Activated T-helper 17 cell treated with anti-CD3 and anti-CD28 coated beads, Interleukin-2, amount 50 U/mL, for 72 hours (primary cell): ENCODE results near the gene OSBPL5. TPM values are rescaled to one million over a fixed set of nuclear protein-coding genes. Genes with fewer than 3 reads are reported as not detected.

Experiments
- ATAC-seq: fragments of 150-1000 bp; cut with Tn5 transposase; replicated peaks from 2 replicates; pipeline ENCODE4 v1.10.0; 2021; ENCODE audit warnings: mild to moderate bottlenecking, moderate library complexity
- H3K27ac Mint-ChIP-seq: one replicate; pipeline ENCODE4 v1.8.0; 2022; ENCODE audit warnings: mixed read lengths
- H3K27me3 Mint-ChIP-seq: one replicate; pipeline ENCODE4 v1.8.0; 2022; ENCODE audit warnings: mixed read lengths
- H3K36me3 Mint-ChIP-seq: one replicate; pipeline ENCODE4 v1.8.0; 2022; ENCODE audit warnings: low read depth, mild to moderate bottlenecking, mixed read lengths
- H3K4me1 Mint-ChIP-seq: one replicate; pipeline ENCODE4 v1.8.0; 2022; ENCODE audit warnings: mixed read lengths
- H3K4me3 Mint-ChIP-seq: one replicate; pipeline ENCODE4 v1.8.0; 2022; ENCODE audit warnings: mild to moderate bottlenecking, mixed read lengths
- H3K9me3 Mint-ChIP-seq: one replicate; pipeline ENCODE4 v1.8.0; 2022; ENCODE audit warnings: mixed read lengths
- total RNA-seq, 2 donors: library from RNA; stranded (reverse); gene quantifications; one replicate each; pipeline ENCODE4 v1.2.3, GENCODE V29; 2022

The OSBPL5 gene
- total RNA-seq, 2 donors from 2014 or later, result 3.3 to 5.3 TPM

DNA sequence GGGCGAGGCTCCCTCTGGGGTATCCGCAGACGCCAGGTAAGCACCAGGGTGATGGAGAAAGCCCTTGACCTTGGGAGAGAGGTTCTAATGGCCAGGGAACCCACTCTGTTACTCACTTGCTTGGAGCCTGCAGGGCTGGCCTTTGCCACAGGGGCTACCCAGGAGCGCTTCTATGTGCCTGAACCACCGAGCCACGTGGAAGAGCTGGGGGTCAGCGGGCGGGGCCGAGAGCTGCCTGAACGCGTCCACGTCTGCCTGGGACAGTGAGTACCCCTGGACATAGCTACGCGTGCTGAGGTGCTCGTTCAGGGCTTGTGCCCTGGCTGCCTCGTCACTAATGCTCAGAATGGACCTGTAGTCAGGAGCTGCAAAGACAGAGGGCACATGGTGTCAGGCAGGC lies 117.5 kb downstream of the OSBPL5 start:
- no peaks in the 10 kb centered on the region for H3K9me3 Mint-ChIP-seq
- no peaks in the 10 kb centered on the region for H3K27me3 Mint-ChIP-seq
- H3K4me1 Mint-ChIP-seq, result peaks cover 25% of the 10 kb centered on the region
- H3K4me3 Mint-ChIP-seq, result no peak overlapping the region
- H3K27ac Mint-ChIP-seq, result peak overlapping the region; percentile 43
- H3K36me3 Mint-ChIP-seq, result peaks cover 71% of the 10 kb centered on the region
- no peak for ATAC-seq

DNA sequence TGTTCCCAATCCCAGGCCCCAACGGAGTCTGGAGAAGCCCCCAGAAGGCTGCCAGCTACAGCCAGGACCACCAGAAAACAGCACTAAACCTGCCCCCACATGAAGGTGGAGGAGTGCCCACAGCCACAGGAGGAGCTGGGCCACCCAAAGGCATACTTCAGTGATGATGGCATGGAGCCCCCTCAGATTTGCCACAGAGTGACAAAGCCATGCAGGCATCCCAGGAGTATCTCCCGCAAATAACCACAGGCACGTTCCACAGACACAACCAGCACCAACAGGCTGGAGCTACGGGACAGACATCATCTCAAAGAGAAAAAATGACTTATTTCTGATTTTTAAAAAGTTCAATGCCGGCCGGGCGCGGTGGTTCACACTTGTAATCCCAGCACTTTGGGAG lies 118.5 kb downstream of the OSBPL5 start:
- no peaks in the 10 kb centered on the region for H3K9me3 Mint-ChIP-seq
- peaks cover 25% of the 10 kb centered on the region for H3K4me1 Mint-ChIP-seq
- no peak overlapping the region for H3K4me3 Mint-ChIP-seq
- no peaks in the 10 kb centered on the region for H3K27me3 Mint-ChIP-seq
- no peak for ATAC-seq
- H3K27ac Mint-ChIP-seq, result no peak overlapping the region
- H3K36me3 Mint-ChIP-seq, result peaks cover 77% of the 10 kb centered on the region

DNA sequence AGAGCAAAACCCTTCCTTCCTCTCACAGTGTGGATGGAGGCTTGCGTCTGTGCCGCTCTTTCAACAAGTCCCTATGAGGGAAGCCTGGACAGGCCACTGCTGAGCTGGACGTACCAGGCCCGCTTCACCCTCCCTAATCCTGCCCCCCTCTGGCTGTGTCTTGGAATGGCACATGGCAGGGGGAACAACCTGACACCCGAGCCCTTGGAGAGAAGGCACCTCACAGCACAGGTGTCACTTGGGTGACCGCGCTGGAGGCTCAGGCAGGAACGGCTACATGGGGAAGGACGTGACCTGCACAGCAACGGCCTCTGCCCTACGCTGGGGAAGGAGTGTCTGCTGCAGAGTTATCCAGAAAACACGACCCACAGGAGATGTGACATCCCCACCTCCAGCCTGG lies 118.9 kb downstream of the OSBPL5 start:
- Mint-ChIP-seq H3K9me3 (no peaks in the 10 kb centered on the region), H3K4me3 (no peak overlapping the region), H3K36me3 (peaks cover 77% of the 10 kb centered on the region), H3K27ac (no peak overlapping the region), H3K27me3 (no peaks in the 10 kb centered on the region), H3K4me1 (peaks cover 25% of the 10 kb centered on the region)
- no peak for ATAC-seq

DNA sequence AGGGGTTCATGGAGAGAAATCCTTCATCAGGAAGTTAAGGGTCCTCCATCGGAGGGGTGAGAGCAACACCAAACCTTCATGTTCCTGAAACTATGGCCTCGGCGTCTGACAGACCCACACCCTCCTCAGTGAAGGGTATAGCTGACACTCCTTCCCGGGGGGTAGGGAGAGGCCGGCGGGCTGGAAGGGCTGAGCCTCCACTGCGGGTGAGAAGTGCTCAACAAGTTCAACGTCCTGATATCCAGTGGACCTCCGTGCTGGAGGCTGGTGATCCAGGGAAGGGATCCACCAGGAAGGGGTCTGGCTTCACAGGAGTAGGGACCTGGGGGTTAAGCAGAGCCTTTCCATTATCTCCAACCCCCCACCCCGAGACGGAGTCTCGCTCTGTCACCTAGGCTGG lies 120.2 kb downstream of the OSBPL5 start:
- Mint-ChIP-seq H3K4me3 (no peak overlapping the region), H3K27me3 (no peaks in the 10 kb centered on the region), H3K36me3 (peaks cover 86% of the 10 kb centered on the region), H3K27ac (peak overlapping the region; percentile 80), H3K4me1 (peaks cover 14% of the 10 kb centered on the region), H3K9me3 (no peaks in the 10 kb centered on the region)
- ATAC-seq, result no peak

GRCh38 chr11:3044004-3044403 lies 121.1 kb downstream of the OSBPL5 start:
- no peak overlapping the region for H3K4me3 Mint-ChIP-seq
- H3K36me3 Mint-ChIP-seq, result peaks cover 87% of the 10 kb centered on the region
- no peak for ATAC-seq
- peaks cover 7% of the 10 kb centered on the region for H3K4me1 Mint-ChIP-seq
- H3K9me3 Mint-ChIP-seq, result no peaks in the 10 kb centered on the region
- peak overlapping the region; percentile 80 for H3K27ac Mint-ChIP-seq
- H3K27me3 Mint-ChIP-seq, result no peaks in the 10 kb centered on the region

GRCh38 chr11:3043315-3043871 lies 121.7 kb downstream of the OSBPL5 start:
- Mint-ChIP-seq H3K27ac (peak overlapping the region; percentile 80), H3K9me3 (no peaks in the 10 kb centered on the region)
- no peak for ATAC-seq

DNA sequence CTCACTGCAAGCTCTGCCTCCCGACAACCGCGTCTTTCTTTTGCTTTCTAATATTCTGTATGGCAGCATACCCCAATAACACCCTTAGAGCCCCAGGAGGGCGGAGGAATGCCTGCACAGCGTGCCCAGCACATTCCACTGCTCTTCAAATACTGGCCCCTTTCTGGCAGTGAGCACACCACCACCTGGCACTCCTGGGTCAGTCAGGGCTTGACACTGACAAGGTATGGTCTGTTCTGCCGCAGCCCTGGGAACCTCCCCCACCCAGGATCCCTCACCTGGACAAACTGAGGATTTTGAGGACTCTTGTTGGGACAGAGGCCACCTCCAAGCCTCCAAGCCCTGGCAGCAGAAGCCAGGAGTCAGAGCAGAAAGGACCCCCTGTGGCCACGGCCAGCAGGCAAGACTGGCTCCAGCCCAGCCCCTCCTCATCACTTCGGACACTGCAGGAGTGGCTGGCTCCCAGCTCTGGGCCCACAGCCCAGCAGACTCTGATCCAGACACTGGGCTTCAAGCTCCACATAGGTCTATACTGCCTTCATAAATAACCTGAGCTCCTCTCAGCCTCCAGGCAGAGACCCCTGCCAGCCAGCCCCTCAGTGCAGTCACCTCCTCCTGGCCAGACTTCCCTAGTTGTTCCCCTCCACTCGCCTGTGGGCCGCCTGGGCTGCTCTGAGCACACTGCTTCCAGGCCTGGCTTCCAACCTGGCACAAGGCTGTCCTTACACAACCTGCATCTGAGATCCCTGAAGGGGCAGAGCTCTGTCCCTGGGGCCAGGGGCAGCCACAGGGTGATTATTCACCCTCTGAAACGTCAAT lies 122.4 kb downstream of the OSBPL5 start:
- no peaks in the 10 kb centered on the region for H3K9me3 Mint-ChIP-seq
- no peaks in the 10 kb centered on the region for H3K27me3 Mint-ChIP-seq
- peak overlapping the region; percentile 80 for H3K27ac Mint-ChIP-seq
- H3K36me3 Mint-ChIP-seq, result peaks cover 97% of the 10 kb centered on the region
- ATAC-seq, result no peak
- no peak overlapping the region for H3K4me3 Mint-ChIP-seq
- H3K4me1 Mint-ChIP-seq, result peaks cover 7% of the 10 kb centered on the region

More at GRCh38 chr11:3043315-3043871, 121.7 kb downstream of the OSBPL5 start:
- Mint-ChIP-seq H3K36me3 (peaks cover 93% of the 10 kb centered on the region), H3K4me1 (peaks cover 7% of the 10 kb centered on the region), H3K4me3 (no peak overlapping the region), H3K27me3 (no peaks in the 10 kb centered on the region)

DNA sequence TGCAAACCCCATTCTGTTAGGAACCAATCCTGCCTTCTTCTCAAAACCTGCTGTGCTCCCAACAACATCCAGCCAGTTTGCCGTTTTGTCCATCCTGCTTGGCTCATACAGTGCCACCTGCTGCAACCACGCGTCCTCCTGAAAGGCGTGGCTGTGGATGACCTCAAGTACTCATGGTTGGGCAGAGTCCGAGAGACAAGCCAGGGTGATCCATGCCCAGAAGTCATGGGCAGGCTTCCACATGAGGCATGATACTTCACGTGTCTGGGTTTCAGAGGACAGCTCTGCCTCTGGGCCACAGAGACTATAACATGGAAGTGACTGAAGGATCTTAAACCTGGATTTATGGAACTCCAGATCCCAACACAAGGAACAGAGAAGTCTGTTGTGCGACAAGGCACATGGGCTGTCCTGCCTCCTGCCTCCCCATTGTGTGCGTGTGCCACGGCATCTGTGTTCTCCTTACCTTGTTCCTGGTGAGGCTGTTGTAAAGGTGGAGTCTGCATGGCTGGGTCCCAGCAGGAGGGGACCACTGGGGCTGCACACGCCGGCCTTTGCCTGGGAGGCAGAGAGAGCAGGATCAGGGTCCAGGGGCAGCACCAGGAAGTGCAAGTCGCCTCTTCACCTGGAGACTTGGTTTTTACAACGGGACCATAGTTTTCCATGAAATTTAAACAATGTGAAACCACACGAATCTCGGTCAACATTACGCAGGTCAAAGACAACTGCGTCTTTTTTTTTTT lies 123.2 kb downstream of the OSBPL5 start:
- Mint-ChIP-seq H3K4me1 (peaks cover 12% of the 10 kb centered on the region), H3K4me3 (no peak overlapping the region), H3K27me3 (no peaks in the 10 kb centered on the region), H3K9me3 (no peaks in the 10 kb centered on the region), H3K36me3 (peaks cover 97% of the 10 kb centered on the region), H3K27ac (peak overlapping the region; percentile 48)
- no peak for ATAC-seq

- no peak for ATAC-seq
- Mint-ChIP-seq H3K4me3 (no peak overlapping the region), H3K36me3 (peaks cover 97% of the 10 kb centered on the region), H3K4me1 (peaks cover 12% of the 10 kb centered on the region), H3K27ac (no peak overlapping the region), H3K27me3 (no peaks in the 10 kb centered on the region), H3K9me3 (no peaks in the 10 kb centered on the region)
Measured at GRCh38 chr11:3040881-3041280, 124.2 kb downstream of the OSBPL5 start.

- H3K4me3 Mint-ChIP-seq, result peak overlapping the region; percentile 30
- H3K9me3 Mint-ChIP-seq, result no peaks in the 10 kb centered on the region
- H3K4me1 Mint-ChIP-seq, result peaks cover 6% of the 10 kb centered on the region
- no peak overlapping the region for H3K27ac Mint-ChIP-seq
- H3K27me3 Mint-ChIP-seq, result no peaks in the 10 kb centered on the region
- ATAC-seq, result no peak
- H3K36me3 Mint-ChIP-seq, result peaks cover 99% of the 10 kb centered on the region
Measured at GRCh38 chr11:3037945-3038271, 127.2 kb downstream of the OSBPL5 start.

Other genes starting within 250 kb of the OSBPL5 start
- 1 to 10 TPM; 5.6 to 9.1 TPM for gene PHLDA2, start 235.9 kb downstream of the OSBPL5 start, total RNA-seq
- gene NAP1L4, start 173.0 kb downstream of the OSBPL5 start, total RNA-seq, result 100 to 1,000 TPM; 301 to 344 TPM
- gene CARS1, start 107.9 kb downstream of the OSBPL5 start, total RNA-seq, result 10 to 100 TPM; 81.4 to 84.9 TPM
- not detected for gene MRGPRG, start 53.5 kb upstream of the OSBPL5 start, total RNA-seq
- gene MRGPRE, start 67.1 kb upstream of the OSBPL5 start, total RNA-seq, result not detected
- 10 to 100 TPM; 24.1 to 37.9 TPM for gene ZNF195, start 213.8 kb upstream of the OSBPL5 start, total RNA-seq